ENCODE measurements around the gene TRAPPC8.
"Not testable (repeated sequence)": the region's sequence is repeated elsewhere in the genome, so short reads cannot be mapped to it uniquely, and the experiment has no call there.

Gene TRAPPC8

DNA sequence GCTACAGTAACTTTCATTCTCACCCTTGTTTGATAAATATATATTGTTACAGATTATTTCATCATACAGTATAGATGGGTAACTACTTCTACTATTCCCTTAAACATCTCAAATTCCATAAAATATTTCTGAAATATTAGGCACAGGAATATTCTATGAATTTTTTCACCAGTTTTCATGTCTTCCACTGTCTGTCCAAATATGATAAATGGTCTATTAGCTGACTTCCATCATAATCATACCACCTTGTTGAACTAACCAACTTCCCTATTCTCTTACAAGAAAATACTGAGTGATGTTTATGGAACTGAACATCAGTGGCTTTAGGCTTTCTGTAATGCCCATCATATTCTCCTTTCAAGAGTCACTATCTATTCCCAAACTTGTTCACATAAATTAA, 82.4 kb downstream of the TRAPPC8 start:
- no peak for DNase-seq

DNA sequence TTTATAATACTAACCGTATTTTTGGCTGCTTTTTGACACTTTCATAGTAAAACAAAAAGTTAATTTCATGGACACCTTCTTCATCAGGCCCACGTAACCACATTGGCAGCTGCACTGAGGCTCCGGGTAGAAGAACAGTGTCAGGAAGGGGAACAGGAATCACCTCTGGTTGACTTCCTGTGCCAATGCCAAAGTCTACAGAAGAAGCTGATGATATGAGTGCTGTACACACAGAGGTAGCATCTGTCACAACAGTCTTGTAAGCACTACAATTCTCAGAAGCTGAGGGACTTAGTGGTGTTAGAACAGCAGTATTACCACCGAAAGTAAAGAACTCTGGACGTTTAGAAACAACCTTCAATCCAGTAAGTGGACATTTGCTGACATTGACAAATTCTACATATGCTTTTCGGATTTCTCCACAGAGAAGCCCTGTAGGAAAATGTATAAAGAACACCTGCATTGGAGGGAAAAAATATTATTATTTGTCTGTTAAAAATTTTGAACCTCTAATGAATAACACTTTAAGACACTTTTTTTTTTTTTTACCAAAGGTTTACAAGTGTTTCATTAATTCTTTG, 85.3 kb downstream of the TRAPPC8 start:
- no peak for DNase-seq

DNA sequence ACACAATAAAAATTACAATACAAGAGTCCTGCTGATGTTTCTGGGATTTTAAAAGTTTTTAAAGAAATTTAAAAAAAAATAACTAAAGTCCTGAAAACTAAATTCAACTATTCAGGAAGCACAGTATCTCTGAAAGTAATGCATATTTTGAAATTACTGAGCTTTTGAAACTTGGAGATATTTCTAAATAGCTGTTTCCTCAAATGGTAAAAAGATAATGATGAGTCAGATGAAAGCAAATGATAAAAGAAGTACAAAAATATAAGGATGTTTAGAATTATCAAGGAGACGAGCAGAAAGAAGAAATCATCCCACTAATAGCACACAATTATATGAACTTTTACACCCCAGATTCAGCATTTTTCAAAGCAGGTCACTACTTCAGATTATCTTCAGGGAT, 92.1 kb downstream of the TRAPPC8 start:
- DNase-seq = no peak

DNA sequence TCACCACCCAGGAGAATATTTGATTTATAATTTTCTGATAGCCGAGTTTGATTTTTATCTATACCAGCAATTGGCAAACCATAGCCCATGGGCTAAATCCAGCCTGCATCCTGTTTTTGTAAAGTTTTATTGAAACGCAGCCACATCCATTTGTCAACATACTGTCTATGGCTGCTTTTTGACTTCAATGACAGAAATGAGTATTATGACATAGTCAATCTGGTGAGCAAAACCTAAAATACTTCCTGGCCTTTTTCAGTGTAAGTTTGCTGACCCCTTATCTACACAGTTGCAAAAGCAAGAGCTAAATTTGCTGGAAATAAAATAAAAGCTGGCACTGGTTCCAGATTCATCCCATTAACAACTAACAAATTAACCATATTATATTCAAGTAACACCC, 102.4 kb downstream of the TRAPPC8 start:
- no peak for DNase-seq

DNA sequence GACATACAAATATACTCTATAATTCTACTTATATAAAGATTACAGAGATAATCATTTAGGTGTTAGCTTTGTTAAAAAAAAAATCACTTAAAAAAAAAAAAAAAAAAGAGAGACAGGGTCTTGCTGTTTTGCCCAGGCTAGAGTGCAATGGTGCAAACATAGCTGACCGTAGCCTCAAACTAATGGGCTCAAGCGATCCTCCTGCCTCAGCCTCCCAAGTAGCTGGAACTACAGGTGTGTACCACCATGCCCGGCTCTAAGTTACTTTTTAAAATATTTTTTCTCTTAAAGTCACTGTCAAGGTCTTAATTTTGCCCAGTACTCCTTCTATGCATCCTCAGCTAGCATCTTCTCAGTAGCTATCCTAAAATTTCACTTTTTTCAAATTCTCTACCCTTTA, 105.0 kb downstream of the TRAPPC8 start:
- DNase-seq = no peak

DNA sequence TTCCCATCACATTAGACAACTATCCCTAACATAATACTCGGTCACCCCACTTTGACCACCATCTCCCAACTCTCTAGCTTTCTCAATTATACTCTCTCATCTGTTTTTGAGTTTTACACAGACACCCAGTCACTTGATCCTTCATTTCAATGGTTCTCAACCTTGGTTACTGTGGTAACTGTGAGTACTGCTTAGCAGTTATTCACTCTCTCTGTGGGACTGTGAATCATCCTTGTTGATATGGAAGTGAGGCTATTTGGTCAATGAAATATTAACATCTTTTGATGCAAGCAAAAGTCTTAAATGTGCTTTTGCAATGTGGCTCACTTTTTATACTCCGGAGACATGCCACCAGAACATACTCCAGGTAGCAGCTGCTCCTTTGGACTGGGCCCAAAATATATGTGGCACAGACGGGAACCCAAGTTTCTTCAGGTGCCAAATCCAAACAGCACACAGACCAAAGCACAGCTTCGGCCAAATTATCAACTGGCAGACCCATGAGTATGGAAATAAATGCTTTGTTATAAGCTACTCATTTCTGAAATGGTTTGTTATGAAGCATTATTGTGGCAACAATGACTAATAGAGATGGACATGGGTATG, 107.3 kb downstream of the TRAPPC8 start:
- no peak for DNase-seq

DNA sequence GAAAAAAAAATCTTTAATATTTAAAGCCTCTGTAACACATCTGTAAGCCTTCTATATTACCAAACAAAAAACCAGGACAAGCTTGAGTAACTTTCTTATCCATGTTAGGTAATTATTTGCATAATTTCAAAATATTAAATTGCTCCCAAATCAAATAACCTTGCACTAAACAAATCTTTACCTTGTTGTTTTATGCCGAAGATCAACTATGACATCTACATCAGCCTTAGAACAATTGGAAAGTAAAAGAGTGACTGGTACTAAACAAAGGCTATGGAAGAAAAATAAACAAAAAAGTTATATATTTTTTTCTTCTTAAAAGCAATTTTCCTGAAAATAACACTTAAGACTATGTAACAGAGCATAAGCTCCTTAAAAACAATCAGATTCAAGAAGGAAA, 111.0 kb downstream of the TRAPPC8 start:
- no peak for DNase-seq

DNA sequence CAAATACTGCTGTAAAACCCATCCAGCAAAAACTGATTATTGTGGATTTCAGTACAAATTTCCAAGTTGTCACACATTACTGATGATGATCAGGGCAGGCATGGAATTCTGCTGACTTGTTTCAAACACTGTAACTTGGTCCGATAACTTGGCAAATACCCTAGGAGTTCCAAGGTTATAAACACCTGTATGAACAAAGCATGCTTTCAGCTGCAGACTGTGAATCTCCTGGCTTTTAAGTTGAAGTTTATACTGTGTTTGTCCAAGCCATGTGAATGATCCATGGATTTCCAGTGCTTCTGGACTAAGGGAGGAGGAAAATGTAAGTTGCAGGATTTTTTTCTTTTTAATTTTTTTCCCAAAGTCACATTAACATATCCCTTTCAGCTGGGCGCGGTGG, 112.2 kb downstream of the TRAPPC8 start:
- no peak for DNase-seq

DNA sequence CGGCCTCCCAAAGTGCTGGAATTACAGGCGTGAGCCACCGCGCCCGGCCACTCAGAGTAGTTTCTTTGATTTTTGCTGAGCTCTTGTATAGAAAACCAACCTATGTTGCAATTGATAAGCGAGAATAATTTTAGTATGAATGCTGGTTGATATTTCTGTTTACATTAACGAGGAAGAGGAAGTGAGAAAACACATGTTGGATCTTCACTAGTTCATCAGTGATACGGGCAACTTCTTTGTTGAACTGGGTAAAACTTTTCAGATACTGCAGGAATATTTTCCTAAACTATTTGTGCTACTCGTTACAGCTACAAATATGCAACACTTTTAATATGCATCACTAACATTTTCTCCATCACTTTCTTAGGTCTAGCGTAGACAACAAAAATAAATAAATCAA, 114.3 kb downstream of the TRAPPC8 start:
- no peak for DNase-seq

DNA sequence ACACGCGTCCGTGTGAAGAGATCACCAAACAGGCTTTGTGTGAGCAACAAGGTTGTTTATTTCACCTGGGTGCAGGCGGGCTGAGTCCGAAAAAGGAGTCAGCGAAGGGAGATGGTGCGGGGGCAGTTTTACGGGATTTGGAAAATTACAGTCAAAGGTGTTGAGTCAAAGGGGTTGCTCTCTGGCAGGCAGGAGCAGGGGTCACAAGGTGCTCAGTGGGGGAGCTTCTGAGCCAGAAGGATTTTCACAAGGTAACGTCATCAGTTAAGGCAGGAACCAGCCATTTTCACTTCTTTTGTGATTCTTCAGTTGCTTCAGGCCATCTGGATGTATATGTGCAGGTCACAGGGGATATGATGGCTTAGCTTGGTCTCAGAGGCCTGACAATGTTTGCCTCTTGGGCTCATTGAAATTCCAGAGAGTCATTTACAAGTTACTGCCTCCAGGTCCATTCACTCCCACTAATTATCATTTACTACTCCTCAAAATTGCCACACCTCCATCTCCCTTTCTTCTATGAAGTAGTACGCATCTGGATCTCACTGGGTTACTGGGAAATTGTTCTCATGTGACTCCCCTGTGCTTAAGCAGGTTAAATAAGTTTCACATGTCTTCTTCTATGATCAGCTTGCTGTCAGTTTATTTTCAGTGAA, 116.1 kb downstream of the TRAPPC8 start:
- DNase-seq = not testable (repeated sequence)

DNA sequence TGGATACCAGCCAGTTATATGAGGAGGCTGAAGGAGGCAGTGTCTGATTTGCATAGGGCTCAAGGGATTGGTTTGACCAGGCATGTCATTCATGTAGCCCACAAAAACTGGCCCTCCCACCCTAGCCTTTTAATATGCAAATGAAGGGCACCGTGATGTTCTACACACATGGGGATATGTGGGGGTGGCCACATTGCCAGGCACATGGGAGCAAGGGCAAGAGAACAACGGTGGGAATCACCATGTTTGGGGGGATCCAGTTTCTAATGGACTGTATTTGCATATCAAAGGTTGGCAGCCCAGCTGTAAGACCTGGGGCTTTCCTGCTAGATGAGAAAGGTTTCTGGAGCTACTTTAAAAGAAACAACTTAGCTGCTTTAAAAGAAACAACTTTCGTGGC, 117.2 kb downstream of the TRAPPC8 start:
- DNase-seq = no peak

DNA sequence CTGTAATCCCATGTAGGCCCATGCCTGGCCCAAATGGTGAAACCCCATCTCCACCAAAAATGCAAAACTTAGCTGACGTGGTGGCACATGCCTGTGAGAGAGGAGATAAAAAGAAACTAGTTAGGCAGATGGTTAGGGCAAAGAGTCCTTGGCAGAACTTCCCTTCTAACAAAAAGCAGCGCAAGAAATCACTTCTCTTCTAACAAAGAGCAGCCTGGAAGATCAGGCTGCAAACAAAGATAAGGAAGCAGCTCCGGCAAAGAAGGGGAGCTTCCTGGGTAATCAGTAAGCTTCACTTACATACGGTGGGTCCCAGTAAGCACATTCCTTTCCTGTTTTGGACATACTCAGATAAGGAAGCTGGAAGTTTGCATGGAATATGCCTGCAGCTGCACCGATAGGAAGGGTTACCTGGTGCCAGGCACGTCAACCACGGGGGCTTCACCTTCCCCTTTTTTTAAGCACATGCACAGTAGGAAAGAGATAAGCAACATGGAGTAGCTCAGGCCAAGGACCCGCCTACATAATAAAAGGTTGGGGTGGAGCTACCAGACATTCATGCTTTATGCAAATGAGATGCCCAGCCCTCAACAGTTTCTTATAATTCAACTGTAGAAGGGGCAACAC, 121.3 kb downstream of the TRAPPC8 start:
- no peak for DNase-seq

DNA sequence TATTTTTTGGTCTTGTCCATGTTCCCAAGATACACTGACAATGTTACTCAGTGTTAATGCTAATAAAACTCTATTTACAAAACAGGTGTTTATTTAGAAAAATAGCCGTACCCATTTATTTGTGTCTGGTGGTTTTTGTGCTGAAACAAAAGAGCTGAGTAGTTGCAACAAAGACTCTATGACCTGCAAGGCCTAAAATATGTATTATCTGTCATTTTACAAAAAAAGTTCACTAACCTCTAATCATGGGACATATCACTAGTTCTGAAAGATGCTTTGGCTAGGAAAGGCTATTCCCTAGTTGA, 123.1 kb downstream of the TRAPPC8 start:
- no peak for DNase-seq

DNA sequence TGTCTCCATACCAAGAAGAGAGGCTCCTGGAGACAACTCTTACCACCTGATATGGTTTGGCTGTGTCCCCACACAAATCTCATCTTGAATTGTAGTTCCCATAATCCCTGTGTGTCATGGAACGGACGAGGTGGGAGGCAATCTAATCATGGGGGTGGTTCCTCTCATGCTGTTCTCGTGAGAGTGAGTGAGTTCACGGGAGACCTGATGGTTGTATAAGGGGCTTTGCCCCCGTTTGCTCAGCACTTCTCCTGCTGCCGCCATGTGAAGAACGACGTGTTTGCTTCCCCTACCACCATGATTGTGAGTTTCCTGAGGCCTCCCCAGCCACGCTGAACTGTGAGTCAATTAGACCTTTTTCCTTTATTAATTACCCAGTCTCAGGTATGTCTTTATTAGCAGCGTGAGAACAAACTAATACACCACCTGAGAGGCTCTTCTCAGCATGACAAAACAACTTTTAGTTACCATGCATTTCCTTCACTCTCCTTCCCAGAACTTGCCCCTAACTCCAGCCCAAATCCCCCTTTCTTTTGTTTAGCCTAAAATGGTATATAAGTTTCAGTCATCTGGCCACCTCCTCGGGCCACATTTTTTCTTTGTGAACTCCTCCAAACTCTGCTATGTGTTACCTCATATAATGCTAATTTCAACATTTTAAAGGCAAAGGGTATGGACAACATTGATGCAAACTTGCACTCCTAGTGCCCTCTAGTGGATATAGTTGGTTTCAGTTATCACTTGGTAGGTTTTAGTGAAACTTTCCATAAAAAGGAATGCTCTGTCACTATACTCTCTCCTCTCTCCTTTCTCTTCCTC, 123.6 kb downstream of the TRAPPC8 start:
- no peak for DNase-seq

DNA sequence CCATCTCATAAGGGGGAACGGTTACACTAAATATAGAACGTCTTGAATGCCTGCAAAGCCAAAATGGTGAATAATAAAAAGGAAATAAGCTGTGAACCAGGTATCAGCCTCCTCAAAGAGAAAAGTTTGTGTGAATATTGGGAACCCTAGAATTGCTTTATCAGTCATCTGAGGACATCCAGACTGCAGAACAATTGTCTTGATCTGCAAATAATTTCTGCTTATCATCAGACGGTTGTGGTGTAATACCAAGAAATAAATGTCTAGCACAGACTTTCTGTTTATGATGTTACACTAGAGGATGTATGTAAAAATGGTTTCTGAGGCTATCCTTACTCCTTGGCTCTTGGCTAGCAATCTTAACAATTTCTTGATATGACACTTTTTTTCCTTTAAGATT, 128.8 kb downstream of the TRAPPC8 start:
- no peak for DNase-seq

DNA sequence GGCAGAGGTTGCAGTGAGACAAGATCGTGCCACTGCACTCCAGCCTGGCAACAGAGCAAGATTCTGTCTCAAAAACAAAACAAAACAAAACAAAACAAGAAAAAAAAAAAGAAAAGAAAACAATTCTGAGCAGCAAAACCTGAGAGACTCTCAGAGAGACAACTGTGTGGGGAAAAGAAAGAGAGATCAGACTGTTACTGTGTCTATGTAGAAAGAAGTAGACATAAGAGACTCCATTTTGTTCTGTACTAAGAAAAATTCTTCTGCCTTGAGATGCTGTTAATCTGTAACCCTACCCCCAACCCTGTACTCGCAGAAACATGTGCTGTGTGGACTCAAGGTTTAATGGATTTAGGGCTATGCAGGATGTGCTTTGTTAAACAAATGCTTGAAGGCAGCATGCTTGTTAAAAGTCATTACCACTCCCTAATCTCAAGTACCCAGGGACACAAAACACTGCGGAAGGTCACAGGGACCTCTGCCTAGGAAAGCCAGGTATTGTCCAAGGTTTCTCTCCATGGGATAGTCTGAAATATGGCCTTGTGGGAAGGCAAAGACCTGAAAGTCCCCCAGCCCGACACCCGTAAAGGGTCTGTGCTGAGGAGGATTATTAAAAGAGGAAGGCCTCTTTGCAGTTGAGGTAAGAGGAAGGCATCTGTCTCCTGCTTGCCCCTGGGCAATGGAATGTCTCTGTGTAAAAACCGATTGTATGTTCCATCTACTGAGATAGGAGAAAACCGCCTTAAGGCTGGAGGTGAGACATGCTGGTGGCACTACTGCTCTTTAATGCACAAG, 132.4 kb downstream of the TRAPPC8 start:
- DNase-seq = not testable (repeated sequence)

DNA sequence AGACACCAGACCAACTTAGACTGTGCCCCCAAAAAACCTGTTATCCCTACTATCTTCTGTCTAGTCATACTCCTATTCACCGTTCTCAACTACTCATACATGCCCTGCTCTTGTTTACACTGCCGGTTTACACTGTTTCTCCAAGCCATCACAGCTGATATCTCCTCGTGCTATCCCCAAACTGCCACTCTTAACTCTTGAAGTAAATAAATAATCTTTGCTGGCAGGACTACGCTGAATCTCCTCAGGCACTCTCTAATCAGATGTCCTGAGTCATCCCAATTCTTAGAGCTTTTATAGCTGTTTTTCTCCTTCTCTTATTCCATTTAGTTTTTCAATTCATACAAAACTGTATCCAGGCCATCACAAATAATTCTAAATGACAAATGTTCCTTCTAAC, 133.9 kb downstream of the TRAPPC8 start:
- not testable (repeated sequence) for DNase-seq

DNA sequence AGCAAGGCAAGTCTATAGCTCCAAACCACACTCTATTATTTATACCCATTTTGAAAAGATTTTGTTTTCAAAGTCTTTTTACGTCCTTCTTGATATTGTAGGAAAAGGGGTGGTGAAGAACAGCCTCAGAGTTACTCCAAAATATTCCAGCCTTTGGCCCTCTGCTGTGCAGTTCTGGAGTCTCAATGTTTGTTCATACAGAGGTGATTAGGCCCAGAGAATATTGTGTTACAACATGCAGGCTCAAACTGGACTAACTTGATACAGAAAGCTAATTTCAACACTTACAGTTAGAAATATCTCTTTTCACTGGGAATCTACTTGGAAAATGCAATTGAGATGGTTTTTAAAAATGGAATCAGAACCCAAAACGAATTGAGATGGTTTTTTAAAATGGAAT, 141.8 kb downstream of the TRAPPC8 start:
- DNase-seq = no peak

DNA sequence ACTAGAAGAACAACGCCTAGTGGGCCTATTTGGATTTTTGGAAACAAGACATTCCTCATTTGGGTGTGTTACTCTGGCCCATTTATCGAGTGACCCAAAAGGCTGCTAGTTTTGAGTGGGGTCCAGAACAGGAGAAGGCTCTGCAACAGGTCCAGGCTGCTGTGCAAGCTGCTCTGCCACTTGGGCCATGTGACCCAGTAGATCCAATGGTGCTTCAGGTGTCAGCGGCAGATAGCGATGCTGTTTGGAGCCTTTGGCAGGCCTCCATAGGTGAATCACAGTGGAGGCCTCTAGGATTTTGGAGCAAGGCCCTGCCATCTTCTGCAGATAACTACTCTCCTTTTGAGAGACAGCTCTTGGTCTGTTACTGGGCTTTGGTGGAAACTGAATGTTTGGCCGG, 143.7 kb downstream of the TRAPPC8 start:
- DNase-seq = not testable (repeated sequence)

DNA sequence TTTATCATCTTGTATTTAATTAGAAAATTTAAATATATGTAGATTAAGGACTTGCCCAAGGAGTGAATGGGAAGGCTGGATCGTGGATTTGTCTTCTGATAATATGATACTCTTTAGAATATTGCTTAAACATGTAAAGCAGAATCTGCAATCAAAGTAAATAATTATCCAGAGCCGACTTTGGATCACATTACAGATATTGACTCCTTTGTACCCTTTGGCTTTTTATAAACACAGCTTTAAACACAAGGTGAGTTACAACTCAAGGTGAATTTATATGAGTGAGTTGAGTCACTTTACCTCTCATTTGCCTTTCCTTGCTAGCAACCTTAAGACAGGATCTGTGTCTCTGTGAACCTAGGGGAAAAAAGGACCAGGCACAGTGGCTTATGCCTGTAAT, 144.5 kb downstream of the TRAPPC8 start:
- DNase-seq = no peak

DNA sequence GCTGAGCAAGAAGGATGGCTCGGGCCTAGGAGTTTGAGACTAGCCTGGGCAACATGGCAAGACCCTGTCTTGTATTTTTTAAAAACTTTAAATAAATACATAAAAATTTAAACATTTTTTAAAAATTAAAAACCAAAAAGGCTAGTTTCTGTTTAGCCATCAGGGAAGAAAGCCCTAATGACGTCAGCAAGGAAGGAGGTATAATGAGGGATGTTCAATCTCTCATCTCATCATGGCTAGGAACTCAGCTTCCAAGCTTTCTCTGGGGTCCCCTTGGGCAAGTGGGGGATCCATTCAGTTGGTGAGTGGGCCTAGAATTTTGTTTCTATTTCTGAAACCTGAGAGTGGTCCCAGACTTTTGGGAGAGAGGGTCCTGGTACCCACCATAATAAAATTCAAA, 147.2 kb downstream of the TRAPPC8 start:
- no peak for DNase-seq

DNA sequence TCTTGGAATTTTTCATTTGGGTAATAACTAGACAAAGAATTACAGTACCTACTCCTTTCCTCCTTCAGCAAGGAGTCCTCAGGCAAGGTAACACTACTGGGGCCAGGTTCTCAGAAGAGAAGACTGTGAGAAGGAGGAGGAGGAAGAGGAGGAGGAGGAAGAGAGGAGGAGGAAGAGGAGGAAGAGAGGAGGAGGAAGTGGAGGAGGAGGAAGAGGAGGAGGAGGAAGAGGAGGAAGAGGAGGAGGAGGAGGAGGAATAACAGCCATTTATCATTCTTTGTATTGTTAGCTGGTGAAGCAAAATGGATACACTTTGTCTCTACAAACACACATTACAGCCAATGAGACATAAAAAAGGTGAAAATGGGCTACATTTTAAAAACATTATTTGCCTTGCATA, 149.4 kb downstream of the TRAPPC8 start:
- DNase-seq = no peak

DNA sequence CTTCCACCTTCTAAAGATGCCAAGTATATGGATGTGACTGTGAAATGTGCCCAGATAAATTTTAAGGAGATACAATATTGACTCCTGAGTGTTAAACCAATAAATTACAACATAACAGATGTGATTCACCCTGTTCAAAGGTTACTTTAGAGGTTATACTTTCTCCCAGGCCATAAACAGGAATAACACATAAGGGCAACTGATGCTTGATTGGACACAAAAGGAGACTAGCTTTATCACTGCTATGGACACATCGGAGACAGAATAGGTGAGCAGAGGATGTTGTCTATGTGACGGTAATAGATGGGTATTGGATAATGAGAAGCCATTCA, 150.4 kb downstream of the TRAPPC8 start:
- no peak for DNase-seq
